PFSK-1 (cell line): ENCODE data around the gene TRPM2.

Experiments
- POLR2AphosphoS5 ChIP-seq: IDR thresholded peaks from 2 replicates; pipeline ENCODE4 v1.6.1; 2012; ENCODE audit warnings: low read depth, mild to moderate bottlenecking, control low read depth, low read length, moderate library complexity
- SIN3A ChIP-seq: IDR thresholded peaks from 2 replicates; pipeline ENCODE4 v1.6.1; 2012; ENCODE audit warnings: mild to moderate bottlenecking, low read length, moderate library complexity, borderline replicate concordance; ENCODE audit not compliant: insufficient read depth
- TAF1 ChIP-seq: IDR thresholded peaks from 2 replicates; pipeline ENCODE4 v1.6.1; 2012; ENCODE audit warnings: low read length, control low read depth, borderline replicate concordance; ENCODE audit not compliant: insufficient read depth
- TF ChIP-seq, protein P1 (sequence below), 2 experiments: IDR thresholded peaks; 2 replicates each; pipeline versions ENCODE4 v1.6.1 to v1.8.0; 2011 to 2012; ENCODE audit warnings: low read depth in 2 of 2, low read length in 2 of 2, control low read depth in 1 of 2, inconsistent platforms in 1 of 2, mild to moderate bottlenecking in 1 of 2, moderate library complexity in 1 of 2; ENCODE audit not compliant: insufficient read depth in 1 of 2

DNA sequence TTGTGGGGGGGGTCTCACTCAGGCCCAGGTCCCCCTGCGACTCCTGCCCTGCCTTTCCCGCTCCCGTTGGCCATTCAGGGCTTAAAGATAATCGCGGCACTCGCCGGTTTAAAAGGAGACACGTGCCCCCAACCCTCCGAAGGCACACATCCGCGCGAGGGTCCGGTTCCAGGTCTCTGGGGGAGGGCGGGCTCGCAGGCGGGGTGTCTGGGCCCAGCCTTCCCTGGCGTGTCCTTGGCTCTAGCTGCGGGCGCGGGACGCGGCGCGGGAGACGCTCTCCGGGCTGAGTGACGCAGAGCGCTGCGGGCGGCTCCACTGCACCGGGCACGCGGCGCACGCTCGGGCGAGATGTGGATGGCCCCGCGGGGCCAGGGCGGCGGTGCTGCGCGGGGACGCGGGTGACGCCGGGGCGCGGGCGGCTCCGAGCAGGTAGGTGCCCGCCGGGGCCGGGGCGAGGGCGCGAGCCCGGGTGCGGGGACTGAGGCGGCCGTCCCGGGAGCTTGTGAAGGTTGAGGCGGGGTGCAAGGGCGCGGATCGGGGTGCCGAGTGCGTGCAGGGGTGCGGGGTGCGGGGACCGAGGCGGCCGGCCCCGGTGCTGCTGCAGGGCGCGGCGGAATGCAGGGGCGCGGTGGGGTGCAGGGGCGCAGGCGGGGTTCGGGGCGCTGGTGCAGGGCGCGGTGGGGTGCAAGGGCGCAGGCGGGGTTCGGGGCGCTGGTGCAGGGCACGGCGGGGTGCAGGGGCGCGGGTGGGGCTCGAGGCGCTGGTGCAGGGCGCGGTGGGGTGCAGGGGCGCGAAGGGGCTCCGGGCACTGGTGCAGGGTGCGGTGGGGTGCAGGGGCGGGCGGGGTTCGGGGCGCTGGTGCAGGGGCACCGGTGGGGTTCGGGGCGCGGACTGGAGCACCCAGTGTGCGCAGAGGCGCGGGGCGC, 3.3 kb upstream of the TRPM2 start:
- TF ChIP-seq TAF1 (no peak), POLR2AphosphoS5 (no peak), SIN3A (no peak)
- TF ChIP-seq, protein P1, sequence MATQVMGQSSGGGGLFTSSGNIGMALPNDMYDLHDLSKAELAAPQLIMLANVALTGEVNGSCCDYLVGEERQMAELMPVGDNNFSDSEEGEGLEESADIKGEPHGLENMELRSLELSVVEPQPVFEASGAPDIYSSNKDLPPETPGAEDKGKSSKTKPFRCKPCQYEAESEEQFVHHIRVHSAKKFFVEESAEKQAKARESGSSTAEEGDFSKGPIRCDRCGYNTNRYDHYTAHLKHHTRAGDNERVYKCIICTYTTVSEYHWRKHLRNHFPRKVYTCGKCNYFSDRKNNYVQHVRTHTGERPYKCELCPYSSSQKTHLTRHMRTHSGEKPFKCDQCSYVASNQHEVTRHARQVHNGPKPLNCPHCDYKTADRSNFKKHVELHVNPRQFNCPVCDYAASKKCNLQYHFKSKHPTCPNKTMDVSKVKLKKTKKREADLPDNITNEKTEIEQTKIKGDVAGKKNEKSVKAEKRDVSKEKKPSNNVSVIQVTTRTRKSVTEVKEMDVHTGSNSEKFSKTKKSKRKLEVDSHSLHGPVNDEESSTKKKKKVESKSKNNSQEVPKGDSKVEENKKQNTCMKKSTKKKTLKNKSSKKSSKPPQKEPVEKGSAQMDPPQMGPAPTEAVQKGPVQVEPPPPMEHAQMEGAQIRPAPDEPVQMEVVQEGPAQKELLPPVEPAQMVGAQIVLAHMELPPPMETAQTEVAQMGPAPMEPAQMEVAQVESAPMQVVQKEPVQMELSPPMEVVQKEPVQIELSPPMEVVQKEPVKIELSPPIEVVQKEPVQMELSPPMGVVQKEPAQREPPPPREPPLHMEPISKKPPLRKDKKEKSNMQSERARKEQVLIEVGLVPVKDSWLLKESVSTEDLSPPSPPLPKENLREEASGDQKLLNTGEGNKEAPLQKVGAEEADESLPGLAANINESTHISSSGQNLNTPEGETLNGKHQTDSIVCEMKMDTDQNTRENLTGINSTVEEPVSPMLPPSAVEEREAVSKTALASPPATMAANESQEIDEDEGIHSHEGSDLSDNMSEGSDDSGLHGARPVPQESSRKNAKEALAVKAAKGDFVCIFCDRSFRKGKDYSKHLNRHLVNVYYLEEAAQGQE (IDR thresholded peaks at IDR 0.05; ENCODE audit: insufficient read depth in 1 of 2, low read depth in 2 of 2, low read length in 2 of 2), result no peak
